ENCODE data around the gene TMIGD3.
A peak's percentile ranks its signal among the peaks of the same experiment; 100 is the strongest.

Gene TMIGD3

GRCh38 chr1:111446546-111446945 is 56.9 kb downstream of the TMIGD3 start:
- TF ChIP-seq SPI1 (IDR thresholded peaks at IDR 0.05; ENCODE audit: low read depth, low read length) (no peak), POU2F2 (IDR thresholded peaks at IDR 0.05; ENCODE audit: low read depth, low read length) (no peak), POLR2AphosphoS5 (IDR thresholded peaks at IDR 0.05; ENCODE audit: low read depth, low read length) (no peak), PAX5 (IDR thresholded peaks at IDR 0.05; ENCODE audit: insufficient read depth, low read length, severe bottlenecking) (no peak)
- FAIRE-seq: no peak

GRCh38 chr1:111444031-111444430 is 59.4 kb downstream of the TMIGD3 start:
- no peak for FAIRE-seq
- TF ChIP-seq POLR2A (IDR thresholded peaks at IDR 0.05; ENCODE audit: low read depth, low read length): no peak
- TF ChIP-seq POU2F2 (IDR thresholded peaks at IDR 0.05; ENCODE audit: low read depth, low read length): no peak
- no peak for TF ChIP-seq TAF1 (IDR thresholded peaks at IDR 0.05; ENCODE audit: low read depth, low read length)
- TF ChIP-seq SPI1 (IDR thresholded peaks at IDR 0.05; ENCODE audit: low read depth, low read length): no peak
- DNase-seq (ENCODE audit: insufficient read length, low spot score): no peak

More at GRCh38 chr1:111446546-111446945, 56.9 kb downstream of the TMIGD3 start:
- no peak for DNase-seq (ENCODE audit: insufficient read length, low spot score)

GRCh38 chr1:111442457-111442856 is 61.0 kb downstream of the TMIGD3 start:
- no peak for TF ChIP-seq SPI1 (IDR thresholded peaks at IDR 0.05; ENCODE audit: low read depth, low read length)
- FAIRE-seq (no peak), DNase-seq (ENCODE audit: insufficient read length, low spot score) (no peak)

GRCh38 chr1:111441573-111442192 is 61.8 kb downstream of the TMIGD3 start:
- no peak for FAIRE-seq
- DNase-seq (ENCODE audit: insufficient read length, low spot score): no peak
- no peak for TF ChIP-seq SPI1 (IDR thresholded peaks at IDR 0.05; ENCODE audit: low read depth, low read length)
- TF ChIP-seq TAF1 (IDR thresholded peaks at IDR 0.05; ENCODE audit: low read depth, low read length): no peak
- no peak for TF ChIP-seq POLR2A (IDR thresholded peaks at IDR 0.05; ENCODE audit: low read depth, low read length)
- TF ChIP-seq POU2F2 (IDR thresholded peaks at IDR 0.05; ENCODE audit: low read depth, low read length): no peak; the same call in 1 of the 2 replicates
- no peak for TF ChIP-seq PAX5 (IDR thresholded peaks at IDR 0.05; ENCODE audit: insufficient read depth, low read length, severe bottlenecking)
- TF ChIP-seq POLR2AphosphoS5 (IDR thresholded peaks at IDR 0.05; ENCODE audit: low read depth, low read length): no peak

- DNase-seq (ENCODE audit: insufficient read length, low spot score) (no peak), FAIRE-seq (no peak)
- TF ChIP-seq POLR2A (IDR thresholded peaks at IDR 0.05; ENCODE audit: low read depth, low read length): no peak
- no peak for TF ChIP-seq POU2F2 (IDR thresholded peaks at IDR 0.05; ENCODE audit: low read depth, low read length)
- no peak for TF ChIP-seq SPI1 (IDR thresholded peaks at IDR 0.05; ENCODE audit: low read depth, low read length)
- no peak for TF ChIP-seq POLR2AphosphoS5 (IDR thresholded peaks at IDR 0.05; ENCODE audit: low read depth, low read length)
- TF ChIP-seq TAF1 (IDR thresholded peaks at IDR 0.05; ENCODE audit: low read depth, low read length): no peak
- TF ChIP-seq PAX5 (IDR thresholded peaks at IDR 0.05; ENCODE audit: insufficient read depth, low read length, severe bottlenecking): no peak
Observed at GRCh38 chr1:111439461-111440351, 63.7 kb downstream of the TMIGD3 start.

GRCh38 chr1:111436726-111437125 is 66.7 kb downstream of the TMIGD3 start:
- no peak for DNase-seq (ENCODE audit: insufficient read length, low spot score)
- FAIRE-seq: peak; percentile 26
- TF ChIP-seq POU2F2 (IDR thresholded peaks at IDR 0.05; ENCODE audit: low read depth, low read length) (no peak), POLR2A (IDR thresholded peaks at IDR 0.05; ENCODE audit: low read depth, low read length) (no peak), POLR2AphosphoS5 (IDR thresholded peaks at IDR 0.05; ENCODE audit: low read depth, low read length) (no peak), PAX5 (IDR thresholded peaks at IDR 0.05; ENCODE audit: insufficient read depth, low read length, severe bottlenecking) (no peak), TAF1 (IDR thresholded peaks at IDR 0.05; ENCODE audit: low read depth, low read length) (no peak)
